A549 (cell line): ENCODE data around the gene STARD3NL. TPM values are rescaled to one million over a fixed set of nuclear protein-coding genes. Genes with fewer than 3 reads are reported as not detected.

Experiments used
- ATAC-seq, 2 experiments: fragments of 200-7000 bp in 1 of 2; fragments of >200 bp in 1 of 2; cut with Nextera tagmentation in 1 of 2; cut with Tn5 transposase in 1 of 2; 3 replicates each; pipeline versions ENCODE4 v1.8.0 to v1.9.1; 2018 to 2020; ENCODE audit warnings: mild to moderate bottlenecking in 1 of 2, moderate library complexity in 1 of 2
- CTCF ChIA-PET: fragments of 300-600 bp; sonication (Branson Sonifier 250); formaldehyde crosslinking; extraction: SDS; loops from one replicate; lab custom pipeline; 2021; ENCODE audit warnings: antibody characterized with exemption, inconsistent platforms; lab: Yijun Ruan, JAX
- POLR2A ChIA-PET: fragments of 350-600 bp; formaldehyde crosslinking; extraction: SDS; loops from one replicate; lab custom pipeline; 2021; ENCODE audit warnings: antibody characterized with exemption, inconsistent platforms; lab: Yijun Ruan, JAX
- DNase-seq, 2 experiments: peaks; one replicate each; pipeline versions ENCODE4 v3.0.0 to v3.0.0-alpha.2; 2011 to 2016; ENCODE audit warnings: low read depth in 1 of 2, low spot score in 1 of 2
- FAIRE-seq: peaks from 2 replicates; lab custom pipeline; 2011; peaks lifted over from hg19 to GRCh38; lab: Jason Lieb, UNC
- H3K27ac ChIP-seq, 2 experiments: fragments of >200 bp; sonication (Bioruptor Twin); formaldehyde crosslinking; 3 replicates each; pipeline ENCODE4 v1.5.1; 2016 to 2017
- H3K4me1 ChIP-seq: fragments of >200 bp; sonication (Bioruptor Twin); formaldehyde crosslinking; 3 replicates; pipeline ENCODE4 v1.6.1; 2016
- H3K4me2 ChIP-seq: fragments of >200 bp; sonication (Bioruptor Twin); formaldehyde crosslinking; 3 replicates; pipeline ENCODE4 v1.6.1; 2016
- H3K4me3 ChIP-seq: fragments of >200 bp; sonication (Bioruptor Twin); formaldehyde crosslinking; 3 replicates; pipeline ENCODE4 v1.5.1; 2016
- H3K9me3 ChIP-seq: fragments of >200 bp; sonication (Bioruptor Twin); formaldehyde crosslinking; 3 replicates; pipeline ENCODE4 v1.6.1; 2016
- CBX8 ChIP-seq: fragments of 200-600 bp; sonication (generic); IDR thresholded peaks from 2 replicates; pipeline ENCODE4 v1.6.1; 2016
- CEBPB ChIP-seq, 2 experiments: fragments of >200 bp in 1 of 2; sonication (Bioruptor Twin) in 1 of 2; formaldehyde crosslinking in 1 of 2; IDR thresholded peaks; 2 replicates each; pipeline ENCODE4 v1.6.1; 2012 to 2016
- CHD2 ChIP-seq: fragments of 150-350 bp; IDR thresholded peaks from 2 replicates; pipeline ENCODE4 v1.6.1; 2014; ENCODE audit warnings: low read length; ENCODE audit not compliant: partially characterized antibody
- EHMT2 ChIP-seq: fragments of 200-600 bp; sonication (generic); IDR thresholded peaks from 2 replicates; pipeline ENCODE4 v1.6.1; 2016; ENCODE audit warnings: antibody characterized with exemption, low read depth, mild to moderate bottlenecking, moderate library complexity
- ESRRA ChIP-seq: fragments of 150-350 bp; IDR thresholded peaks from 2 replicates; pipeline ENCODE4 v1.6.1; 2014; ENCODE audit warnings: mild to moderate bottlenecking, low read length, borderline replicate concordance
- FOSB ChIP-seq: fragments of 250-450 bp; sonication (Bioruptor Pico); IDR thresholded peaks from 2 replicates; pipeline ENCODE4 v1.5.0; 2020; ENCODE audit warnings: mild to moderate bottlenecking, moderate library complexity
- HDAC2 ChIP-seq: fragments of 200-600 bp; sonication (generic); IDR thresholded peaks from 2 replicates; pipeline ENCODE4 v1.6.1; 2016
- HOXA7 ChIP-seq: fragments of 250-450 bp; sonication (Bioruptor Pico); IDR thresholded peaks from 2 replicates; pipeline ENCODE4 v1.5.0; 2020; ENCODE audit warnings: mild to moderate bottlenecking, moderate library complexity
- KDM1A ChIP-seq: fragments of 200-600 bp; sonication (generic); IDR thresholded peaks from 2 replicates; pipeline ENCODE4 v1.6.1; 2016; ENCODE audit warnings: low read depth, mild to moderate bottlenecking
- KDM5A ChIP-seq: fragments of 200-600 bp; sonication (generic); IDR thresholded peaks from 2 replicates; pipeline ENCODE4 v1.6.1; 2016; ENCODE audit warnings: antibody characterized with exemption, mild to moderate bottlenecking
- MAZ ChIP-seq: fragments of 150-350 bp; IDR thresholded peaks from 2 replicates; pipeline ENCODE4 v1.6.1; 2014; ENCODE audit warnings: antibody characterized with exemption, low read depth, low read length, borderline replicate concordance
- MYC ChIP-seq: IDR thresholded peaks from 2 replicates; pipeline ENCODE4 v1.6.1; 2012; ENCODE audit warnings: mild to moderate bottlenecking, inconsistent platforms, low read length, improper control_type of control experiment, borderline replicate concordance
- NPAS2 ChIP-seq: fragments of 250-450 bp; sonication (Bioruptor Pico); IDR thresholded peaks from 2 replicates; pipeline ENCODE4 v1.8.0; 2022; ENCODE audit warnings: mild to moderate bottlenecking, moderate library complexity, borderline replicate concordance
- NR3C1 ChIP-seq: fragments of >200 bp; sonication (Bioruptor Twin); formaldehyde crosslinking; IDR thresholded peaks from 3 replicates; pipeline ENCODE4 v1.6.1; 2017
- PHF8 ChIP-seq: fragments of 200-600 bp; sonication (generic); IDR thresholded peaks from 2 replicates; pipeline ENCODE4 v1.6.1; 2016; ENCODE audit warnings: low read depth, mild to moderate bottlenecking, antibody characterized with exemption, moderate library complexity, borderline replicate concordance
- ZC3H11A ChIP-seq: fragments of 450-650 bp; IDR thresholded peaks from 2 replicates; pipeline ENCODE4 v1.6.1; 2014; ENCODE audit warnings: antibody characterized with exemption, mild to moderate bottlenecking
- ZNF302 ChIP-seq: fragments of 250-450 bp; sonication (Bioruptor Pico); IDR thresholded peaks from 2 replicates; pipeline ENCODE4 v1.9.0; 2021; ENCODE audit warnings: inconsistent platforms, mild to moderate bottlenecking, moderate library complexity
- ZSCAN20 ChIP-seq: fragments of 250-450 bp; sonication (Bioruptor Pico); IDR thresholded peaks from 2 replicates; pipeline ENCODE4 v1.8.0; 2022; ENCODE audit warnings: mild to moderate bottlenecking, moderate library complexity
- WGBS: methylation state at CpG from one replicate; pipeline ENCODE4 v1.1.6; 2017; ENCODE audit errors: missing lambda C conversion rate; 5-methylcytosine and 5-hydroxymethylcytosine counted together
- polyA plus RNA-seq, 4 experiments: library from polyadenylated mRNA; depleted of rRNA in 3 of 4; stranded (reverse); fragments of >200 nt; fragmentation: RNase III in 1 of 4; extraction: RNeasy Plus Mini Kit Qiagen cat#74134 plus additional on column Dnase treatment in 1 of 4; gene quantifications; 2 replicates in 3 of 4; 3 replicates in 1 of 4; pipeline ENCODE4 v1.2.3, GENCODE V29; 2011 to 2017
- TF ChIP-seq, protein P1 (sequence below): fragments of >200 bp; sonication (Bioruptor Twin); formaldehyde crosslinking; IDR thresholded peaks from 3 replicates; pipeline ENCODE4 v1.6.1; 2016
- TF ChIP-seq, protein P2 (sequence below): fragments of 200-600 bp; sonication (generic); IDR thresholded peaks from 2 replicates; pipeline ENCODE4 v1.6.1; 2016; ENCODE audit warnings: antibody characterized with exemption, mild to moderate bottlenecking, moderate library complexity

The STARD3NL gene
- polyA plus RNA-seq, 2 of the 4 experiments (the other 2 are of a cell fraction), result 57.9 to 104 TPM

DNA sequence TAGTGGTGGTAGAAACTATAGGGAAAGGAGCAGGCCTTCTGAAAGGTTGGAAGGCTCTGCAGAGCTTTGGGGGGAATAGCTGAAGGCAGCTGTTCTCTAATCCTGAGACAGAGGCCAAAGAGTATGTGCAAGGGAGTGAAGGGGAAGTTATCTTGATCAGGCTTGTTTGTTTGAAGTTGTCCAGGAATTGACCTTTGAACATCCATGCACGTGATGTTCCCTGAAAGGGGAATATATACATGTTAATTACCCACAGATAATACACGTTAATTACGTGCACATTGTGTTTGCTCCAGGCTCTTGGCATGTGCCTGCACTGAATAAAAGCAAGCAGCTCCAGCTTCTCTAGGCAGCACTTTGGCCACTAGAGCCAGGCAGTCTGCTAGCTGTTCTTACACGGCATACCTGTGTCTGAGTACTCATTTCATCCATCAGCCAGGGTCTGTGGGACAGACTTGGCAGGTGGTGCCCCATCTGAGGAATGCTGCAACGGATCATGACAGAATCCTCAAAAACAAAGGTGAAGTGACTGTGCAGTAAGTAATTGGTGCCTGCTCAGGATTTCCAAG is 18.0 kb upstream of the STARD3NL start:
- Histone ChIP-seq H3K4me2 (no peak overlapping the region), H3K4me3 (no peak overlapping the region), H3K9me3 (0 out of 3 replicates have a peak, but pooled peaks cover under 1% of the 10 kb centered on the region), H3K27ac (no peak overlapping the region), H3K4me1 (no peaks in the 10 kb centered on the region)
- DNase-seq, result no peak
- 59% methylated on average over 5 of the region's 5 CpGs for WGBS
- no peak for TF ChIP-seq MYC
- TF ChIP-seq, protein P1, sequence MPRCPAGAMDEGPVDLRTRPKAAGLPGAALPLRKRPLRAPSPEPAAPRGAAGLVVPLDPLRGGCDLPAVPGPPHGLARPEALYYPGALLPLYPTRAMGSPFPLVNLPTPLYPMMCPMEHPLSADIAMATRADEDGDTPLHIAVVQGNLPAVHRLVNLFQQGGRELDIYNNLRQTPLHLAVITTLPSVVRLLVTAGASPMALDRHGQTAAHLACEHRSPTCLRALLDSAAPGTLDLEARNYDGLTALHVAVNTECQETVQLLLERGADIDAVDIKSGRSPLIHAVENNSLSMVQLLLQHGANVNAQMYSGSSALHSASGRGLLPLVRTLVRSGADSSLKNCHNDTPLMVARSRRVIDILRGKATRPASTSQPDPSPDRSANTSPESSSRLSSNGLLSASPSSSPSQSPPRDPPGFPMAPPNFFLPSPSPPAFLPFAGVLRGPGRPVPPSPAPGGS, result no peak
- ATAC-seq, result no peak
- ChIA-PET POLR2A (no interaction called here), CTCF (interaction anchor here (0.7 to 1.3 kb wide), 3 partner anchors 56 to 241 kb away, joined by 3 read pairs; no protein-coding TSS in a partner anchor)
- no peak for FAIRE-seq

DNA sequence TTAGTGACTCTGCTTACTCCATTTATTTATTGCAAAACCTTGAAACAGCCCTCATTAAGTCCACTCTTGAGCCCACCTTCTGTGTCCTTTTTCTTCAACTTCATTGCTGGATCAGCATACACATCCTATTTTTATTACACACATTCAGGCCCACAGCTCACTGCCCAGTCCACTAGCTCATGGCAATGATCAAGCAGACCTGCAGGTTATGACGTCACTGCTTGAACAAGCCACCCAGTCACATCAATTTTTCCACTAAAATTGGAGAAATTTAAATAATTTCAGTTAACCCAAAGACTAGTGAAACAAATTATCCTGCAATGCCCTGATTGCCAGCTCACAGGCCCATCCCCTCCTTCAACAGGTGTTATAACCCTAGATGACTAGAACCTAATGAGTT is 16.0 kb upstream of the STARD3NL start:
- 21% methylated on average over 1 of the region's 1 CpG for whole genome bisulfite sequencing
- no peak for FAIRE-seq
- Histone ChIP-seq H3K27ac (no peak overlapping the region), H3K4me3 (no peak overlapping the region), H3K4me1 (no peaks in the 10 kb centered on the region), H3K9me3 (no peaks in the 10 kb centered on the region), H3K4me2 (no peak overlapping the region)
- ChIA-PET CTCF (no interaction called here), POLR2A (no interaction called here)
- no peak for DNase-seq
- no peak for ATAC-seq
- TF ChIP-seq MYC (no peak), NR3C1 (no peak), ESRRA (no peak), EHMT2 (no peak)

DNA sequence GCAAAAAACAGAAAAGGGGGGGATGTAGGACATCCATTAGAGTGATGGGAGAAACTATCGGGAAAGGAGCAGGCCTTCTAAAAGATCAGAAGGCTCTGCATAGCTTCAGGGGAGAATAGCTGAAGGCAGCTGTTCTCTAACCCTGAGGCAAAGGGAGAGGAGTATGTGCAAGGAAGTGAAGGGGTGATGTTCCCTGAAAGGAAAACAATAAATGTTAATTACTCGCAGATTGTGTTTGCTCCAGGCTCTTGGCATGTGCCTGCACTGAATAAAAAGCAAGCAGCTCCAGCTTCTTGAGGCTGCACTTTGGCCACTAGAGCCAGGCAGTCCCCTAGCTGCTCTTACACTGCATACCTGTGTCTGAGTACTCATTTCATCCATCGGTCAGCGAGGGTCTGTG is 14.4 kb upstream of the STARD3NL start:
- Histone ChIP-seq H3K4me2 (no peak overlapping the region), H3K4me3 (no peak overlapping the region), H3K9me3 (no peaks in the 10 kb centered on the region), H3K27ac (no peak overlapping the region), H3K4me1 (peaks cover 1% of the 10 kb centered on the region; the same call in 1 of the 3 replicates)
- TF ChIP-seq KDM1A (no peak), CEBPB (IDR thresholded peaks at IDR 0.05) (no peak)
- FAIRE-seq (no peak), ATAC-seq (no peak), DNase-seq (no peak)
- ChIA-PET POLR2A (no interaction called here), CTCF (no interaction called here)
- 56% methylated on average over 4 of the region's 4 CpGs for WGBS

DNA sequence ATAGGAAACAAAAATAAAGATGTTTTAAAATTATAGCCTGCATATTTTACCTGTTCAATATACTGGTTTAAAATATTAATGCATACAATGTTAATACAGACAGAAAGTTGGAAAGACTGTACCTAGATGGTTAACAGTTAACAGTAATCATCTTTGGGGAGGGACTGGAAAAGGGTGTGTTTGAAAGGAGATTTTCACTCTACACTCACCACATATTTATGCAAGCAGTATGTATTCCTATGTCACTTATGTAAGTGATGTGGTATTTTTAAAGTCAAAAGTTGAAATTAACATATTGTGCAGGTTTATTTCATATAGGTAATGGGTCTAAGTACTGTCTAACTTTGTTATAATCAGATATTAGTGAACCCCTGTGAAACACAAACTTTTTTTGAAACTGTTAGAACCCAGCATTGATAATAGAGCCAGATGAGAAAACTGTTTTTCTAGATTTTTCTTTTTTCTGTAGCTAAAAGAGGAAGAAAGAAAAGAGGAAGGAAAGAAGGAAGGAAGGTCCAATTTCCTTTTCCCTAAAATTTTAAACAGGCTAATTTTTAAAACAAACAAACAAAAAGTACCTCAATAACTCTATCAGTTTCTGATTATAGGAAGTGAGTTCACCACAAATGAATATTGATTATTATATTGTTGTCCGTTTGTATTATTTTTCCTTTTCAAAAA is 9.0 kb upstream of the STARD3NL start:
- Histone ChIP-seq H3K27ac (no peak overlapping the region), H3K4me3 (no peak overlapping the region), H3K9me3 (no peaks in the 10 kb centered on the region), H3K4me2 (no peak overlapping the region), H3K4me1 (peaks cover 3% of the 10 kb centered on the region; the same call in 1 of the 3 replicates)
- FAIRE-seq (no peak), DNase-seq (no peak), ATAC-seq (no peak)
- WGBS, result 64% methylated on average over 1 of the region's 1 CpG
- CTCF ChIA-PET, result interaction anchor here (1.2 kb wide), 1 partner anchor 149 kb away, joined by 3 read pairs; no protein-coding TSS in a partner anchor
- TF ChIP-seq FOSB (CRISPR knock-in tag), result no peak
- TF ChIP-seq CHD2, result no peak
- TF ChIP-seq CBX8, result no peak
- TF ChIP-seq, protein P1, result no peak
- no peak for TF ChIP-seq ZC3H11A
- no peak for TF ChIP-seq KDM5A
- TF ChIP-seq ZSCAN20 (CRISPR knock-in tag), result no peak
- TF ChIP-seq MAZ, result no peak
- TF ChIP-seq HOXA7 (CRISPR knock-in tag), result no peak
- TF ChIP-seq HDAC2, result no peak
- TF ChIP-seq CEBPB (IDR thresholded peaks at IDR 0.05), result no peak
- no peak for TF ChIP-seq PHF8
- no peak for TF ChIP-seq MYC
- no peak for TF ChIP-seq ZNF302 (CRISPR knock-in tag)
- TF ChIP-seq, protein P2, sequence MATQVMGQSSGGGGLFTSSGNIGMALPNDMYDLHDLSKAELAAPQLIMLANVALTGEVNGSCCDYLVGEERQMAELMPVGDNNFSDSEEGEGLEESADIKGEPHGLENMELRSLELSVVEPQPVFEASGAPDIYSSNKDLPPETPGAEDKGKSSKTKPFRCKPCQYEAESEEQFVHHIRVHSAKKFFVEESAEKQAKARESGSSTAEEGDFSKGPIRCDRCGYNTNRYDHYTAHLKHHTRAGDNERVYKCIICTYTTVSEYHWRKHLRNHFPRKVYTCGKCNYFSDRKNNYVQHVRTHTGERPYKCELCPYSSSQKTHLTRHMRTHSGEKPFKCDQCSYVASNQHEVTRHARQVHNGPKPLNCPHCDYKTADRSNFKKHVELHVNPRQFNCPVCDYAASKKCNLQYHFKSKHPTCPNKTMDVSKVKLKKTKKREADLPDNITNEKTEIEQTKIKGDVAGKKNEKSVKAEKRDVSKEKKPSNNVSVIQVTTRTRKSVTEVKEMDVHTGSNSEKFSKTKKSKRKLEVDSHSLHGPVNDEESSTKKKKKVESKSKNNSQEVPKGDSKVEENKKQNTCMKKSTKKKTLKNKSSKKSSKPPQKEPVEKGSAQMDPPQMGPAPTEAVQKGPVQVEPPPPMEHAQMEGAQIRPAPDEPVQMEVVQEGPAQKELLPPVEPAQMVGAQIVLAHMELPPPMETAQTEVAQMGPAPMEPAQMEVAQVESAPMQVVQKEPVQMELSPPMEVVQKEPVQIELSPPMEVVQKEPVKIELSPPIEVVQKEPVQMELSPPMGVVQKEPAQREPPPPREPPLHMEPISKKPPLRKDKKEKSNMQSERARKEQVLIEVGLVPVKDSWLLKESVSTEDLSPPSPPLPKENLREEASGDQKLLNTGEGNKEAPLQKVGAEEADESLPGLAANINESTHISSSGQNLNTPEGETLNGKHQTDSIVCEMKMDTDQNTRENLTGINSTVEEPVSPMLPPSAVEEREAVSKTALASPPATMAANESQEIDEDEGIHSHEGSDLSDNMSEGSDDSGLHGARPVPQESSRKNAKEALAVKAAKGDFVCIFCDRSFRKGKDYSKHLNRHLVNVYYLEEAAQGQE, result no peak
- no peak for TF ChIP-seq NPAS2 (CRISPR knock-in tag)
- POLR2A ChIA-PET, result no interaction called here
